Panc1 (cell line): ENCODE measurements around the gene RMRP. TPM values are rescaled to one million over a fixed set of nuclear protein-coding genes. Genes with fewer than 3 reads are reported as not detected.

Experiments
- ATAC-seq: fragments of 200-7000 bp; cut with Tn5 transposase; 2 replicates; pipeline ENCODE4 v1.9.1; 2020; ENCODE audit warnings: mild to moderate bottlenecking, moderate library complexity
- BruUV-seq: library from RNA; stranded (reverse); fragments of 400-500 nt; replicated peaks from 2 replicates; lab custom pipeline; 2021; lab: Mats Ljungman, UMichigan
- CTCF ChIA-PET: fragments of 300-600 bp; sonication (Branson Sonifier 250); formaldehyde crosslinking; loops from one replicate; lab custom pipeline; 2022; ENCODE audit warnings: antibody characterized with exemption; lab: Charles Lee
- POLR2A ChIA-PET: fragments of 300-600 bp; sonication (Branson Sonifier 250); formaldehyde crosslinking; loops from one replicate; lab custom pipeline; 2022; ENCODE audit warnings: antibody characterized with exemption; lab: Charles Lee
- DNase-seq: peaks from one replicate; pipeline ENCODE4 v3.0.0-alpha.2; 2010; ENCODE audit warnings: low read depth, low spot score
- H3K27ac ChIP-seq: 2 replicates; pipeline ENCODE4 v1.5.1; 2011; ENCODE audit warnings: mild to moderate bottlenecking, low read length, inconsistent platforms
- H3K27me3 ChIP-seq: fragments of 200-500 bp; sonication (Bioruptor generic); 2 replicates; pipeline ENCODE4 v1.6.0; 2014; ENCODE audit warnings: low read length, inconsistent platforms; ENCODE audit not compliant: control insufficient read depth, insufficient read depth
- H3K36me3 ChIP-seq: fragments of 200-500 bp; sonication (Bioruptor generic); 2 replicates; pipeline ENCODE4 v1.5.1; 2014; ENCODE audit warnings: inconsistent platforms, mild to moderate bottlenecking, low read length, moderate library complexity; ENCODE audit not compliant: control insufficient read depth, insufficient read depth
- H3K4me1 ChIP-seq: 2 replicates; pipeline ENCODE4 v1.5.1; 2011; ENCODE audit warnings: inconsistent platforms, mild to moderate bottlenecking, low read length, moderate library complexity; ENCODE audit not compliant: control insufficient read depth, insufficient read depth
- H3K4me3 ChIP-seq, 2 experiments: 2 replicates each; pipeline ENCODE4 v1.5.1; 2011 to 2012; ENCODE audit warnings: low read depth in 2 of 2, low read length in 2 of 2, mild to moderate bottlenecking in 2 of 2, inconsistent platforms in 1 of 2, moderate library complexity in 1 of 2
- H3K9me3 ChIP-seq: fragments of 200-500 bp; sonication (Bioruptor generic); 2 replicates; pipeline ENCODE4 v1.5.1; 2014; ENCODE audit warnings: low read depth, mild to moderate bottlenecking, inconsistent platforms, low read length, moderate library complexity; ENCODE audit not compliant: control insufficient read depth, insufficient read depth
- CTCF ChIP-seq: fragments of 450-650 bp; IDR thresholded peaks from 2 replicates; pipeline ENCODE4 v1.5.1; 2017; ENCODE audit warnings: mild to moderate bottlenecking
- POLR2AphosphoS5 ChIP-seq: IDR thresholded peaks from 2 replicates; pipeline ENCODE4 v1.6.1; 2012; ENCODE audit warnings: mild to moderate bottlenecking, low read depth, low read length, moderate library complexity
- SIN3A ChIP-seq: IDR thresholded peaks from 2 replicates; pipeline ENCODE4 v1.6.1; 2012; ENCODE audit warnings: low read depth, mild to moderate bottlenecking, low read length, moderate library complexity, borderline replicate concordance; ENCODE audit not compliant: insufficient read depth
- TCF7L2 ChIP-seq: IDR thresholded peaks from 2 replicates; pipeline ENCODE4 v1.6.1; 2011; ENCODE audit warnings: mild to moderate bottlenecking, low read depth, low read length, inconsistent platforms
- in situ Hi-C: cut with HindIII; loops from 2 replicates; pipeline ENCODE4 v1.10.0; 2016; ENCODE audit warnings: low sequenced_read_pairs, low pct_unique_long_range_greater_than_20kb
- intact Hi-C: fragments of 100-400 bp; cut with micrococcal nuclease; formaldehyde crosslinking; loops from one replicate; pipeline ENCODE4 v1.10.0; 2022; ENCODE audit not compliant: unreplicated experiment
- total RNA-seq: library from RNA; stranded (reverse); gene quantifications from one replicate; pipeline ENCODE4 v1.2.1, GENCODE V29; 2021; ENCODE audit not compliant: unreplicated experiment
- TF ChIP-seq, protein P1 (sequence below), 2 experiments: IDR thresholded peaks; 2 replicates each; pipeline ENCODE4 v1.6.1; 2011 to 2012; ENCODE audit warnings: low read depth in 2 of 2, control low read depth in 1 of 2, low read length in 1 of 2, mild to moderate bottlenecking in 1 of 2, moderate library complexity in 1 of 2; ENCODE audit not compliant: insufficient read depth in 1 of 2

Gene RMRP
- total RNA-seq, 1 experiment from 2014 or later, result 29,896 TPM

DNA sequence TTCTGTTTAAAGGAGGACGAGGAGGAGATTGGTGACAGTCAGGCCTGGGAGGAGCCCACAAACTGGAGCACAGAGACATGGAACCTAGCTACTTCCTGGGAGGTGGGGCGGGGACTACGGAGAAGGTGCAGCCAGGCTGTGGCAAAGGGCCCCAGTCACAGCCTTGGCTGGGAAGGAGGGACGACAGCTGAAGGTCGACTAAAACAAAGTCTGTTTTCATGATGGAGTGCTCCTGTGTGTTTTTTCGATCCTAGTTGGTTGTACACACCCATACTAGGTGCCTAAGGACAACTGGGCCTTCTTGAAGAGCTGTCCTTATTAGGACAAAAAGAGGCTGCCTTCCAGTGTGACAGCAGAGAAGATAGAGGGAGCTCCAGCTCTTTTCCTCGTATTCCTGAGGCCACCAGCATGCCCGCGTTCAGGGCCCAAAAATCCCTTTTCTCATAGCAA lies 3.2 kb upstream of the RMRP start:
- no TSS peak for BruUV-seq
- Histone ChIP-seq H3K27ac (peak overlapping the region; percentile 97), H3K36me3 (peaks cover 3% of the 10 kb centered on the region), H3K4me3 (no peak overlapping the region), H3K4me1 (peaks cover 64% of the 10 kb centered on the region), H3K27me3 (no peaks in the 10 kb centered on the region), H3K9me3 (no peaks in the 10 kb centered on the region)
- TF ChIP-seq CTCF, result no peak
- TF ChIP-seq POLR2AphosphoS5, result no peak
- TF ChIP-seq SIN3A, result no peak
- no peak for TF ChIP-seq TCF7L2
- TF ChIP-seq, protein P1, sequence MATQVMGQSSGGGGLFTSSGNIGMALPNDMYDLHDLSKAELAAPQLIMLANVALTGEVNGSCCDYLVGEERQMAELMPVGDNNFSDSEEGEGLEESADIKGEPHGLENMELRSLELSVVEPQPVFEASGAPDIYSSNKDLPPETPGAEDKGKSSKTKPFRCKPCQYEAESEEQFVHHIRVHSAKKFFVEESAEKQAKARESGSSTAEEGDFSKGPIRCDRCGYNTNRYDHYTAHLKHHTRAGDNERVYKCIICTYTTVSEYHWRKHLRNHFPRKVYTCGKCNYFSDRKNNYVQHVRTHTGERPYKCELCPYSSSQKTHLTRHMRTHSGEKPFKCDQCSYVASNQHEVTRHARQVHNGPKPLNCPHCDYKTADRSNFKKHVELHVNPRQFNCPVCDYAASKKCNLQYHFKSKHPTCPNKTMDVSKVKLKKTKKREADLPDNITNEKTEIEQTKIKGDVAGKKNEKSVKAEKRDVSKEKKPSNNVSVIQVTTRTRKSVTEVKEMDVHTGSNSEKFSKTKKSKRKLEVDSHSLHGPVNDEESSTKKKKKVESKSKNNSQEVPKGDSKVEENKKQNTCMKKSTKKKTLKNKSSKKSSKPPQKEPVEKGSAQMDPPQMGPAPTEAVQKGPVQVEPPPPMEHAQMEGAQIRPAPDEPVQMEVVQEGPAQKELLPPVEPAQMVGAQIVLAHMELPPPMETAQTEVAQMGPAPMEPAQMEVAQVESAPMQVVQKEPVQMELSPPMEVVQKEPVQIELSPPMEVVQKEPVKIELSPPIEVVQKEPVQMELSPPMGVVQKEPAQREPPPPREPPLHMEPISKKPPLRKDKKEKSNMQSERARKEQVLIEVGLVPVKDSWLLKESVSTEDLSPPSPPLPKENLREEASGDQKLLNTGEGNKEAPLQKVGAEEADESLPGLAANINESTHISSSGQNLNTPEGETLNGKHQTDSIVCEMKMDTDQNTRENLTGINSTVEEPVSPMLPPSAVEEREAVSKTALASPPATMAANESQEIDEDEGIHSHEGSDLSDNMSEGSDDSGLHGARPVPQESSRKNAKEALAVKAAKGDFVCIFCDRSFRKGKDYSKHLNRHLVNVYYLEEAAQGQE (IDR thresholded peaks at IDR 0.05; ENCODE audit: insufficient read depth in 1 of 2, low read depth in 2 of 2, low read length in 1 of 2), result no peak
- DNase-seq, result no peak
- CTCF ChIA-PET, result interaction anchor here (0.5 to 2.2 kb wide), 8 partner anchors 13 to 50 kb away, joined by 3 to 15 read pairs (median 4); partner anchors contain the start of gene TPM2
- ATAC-seq, result no peak
- in situ Hi-C loops (no loop called here), intact Hi-C loops (loop anchor here (5.0 kb wide), 1 partner anchor 66 kb away; no protein-coding TSS in a partner anchor)
- POLR2A ChIA-PET, result interaction anchor here (0.6 to 1.2 kb wide), 7 partner anchors 9 to 1805 kb away, joined by 3 to 7 read pairs (median 3); partner anchors contain the start of gene TLN1

GRCh38 chr9:35659340-35659739 lies 1.5 kb upstream of the RMRP start:
- H3K4me3 ChIP-seq, result peak overlapping the region; percentile 64 to 70
- DNase-seq, result no peak
- peak overlapping the region; percentile 94 for H3K27ac ChIP-seq
- ChIA-PET POLR2A (interaction anchor here (0.7 to 0.9 kb wide), 2 partner anchors 20 to 37 kb away, joined by 3 read pairs; no protein-coding TSS in a partner anchor), CTCF (interaction anchor here (0.8 to 1.0 kb wide), 3 partner anchors 8 to 73 kb away, joined by 3 to 4 read pairs (median 4); partner anchors contain the start of genes CREB3 and TLN1)
- TF ChIP-seq, protein P1 (IDR thresholded peaks at IDR 0.05; ENCODE audit: insufficient read depth in 1 of 2, low read depth in 2 of 2, low read length in 1 of 2), result no peak
- no peak for TF ChIP-seq POLR2AphosphoS5
- no peak for TF ChIP-seq SIN3A
- TF ChIP-seq CTCF, result no peak
- TF ChIP-seq TCF7L2, result no peak
- peaks cover 3% of the 10 kb centered on the region for H3K36me3 ChIP-seq
- no peak for ATAC-seq
- H3K9me3 ChIP-seq, result no peaks in the 10 kb centered on the region
- peaks cover 54% of the 10 kb centered on the region for H3K4me1 ChIP-seq
- no TSS peak for BruUV-seq
- H3K27me3 ChIP-seq, result no peaks in the 10 kb centered on the region
- in situ Hi-C loops, result no loop called here
- intact Hi-C loops, result loop anchor here (5.0 to 10.0 kb wide), 3 partner anchors 33 to 155 kb away; partner anchors contain the start of genes HINT2 and SPAG8
